HEK293T (cell line): ENCODE data around the gene SPP1.

Experiments used
- ARNT ChIP-seq: fragments of 450-650 bp; IDR thresholded peaks from 2 replicates; pipeline ENCODE4 v1.6.1; 2017; ENCODE audit warnings: mild to moderate bottlenecking
- ELF4 ChIP-seq: fragments of 450-650 bp; IDR thresholded peaks from 2 replicates; pipeline ENCODE4 v1.6.1; 2017; ENCODE audit warnings: antibody characterized with exemption
- FOXA1 ChIP-seq: fragments of 450-650 bp; IDR thresholded peaks from 2 replicates; pipeline ENCODE4 v1.6.1; 2016; ENCODE audit warnings: mild to moderate bottlenecking
- FOXK2 ChIP-seq: fragments of 450-650 bp; IDR thresholded peaks from 2 replicates; pipeline ENCODE4 v1.6.1; 2016; ENCODE audit warnings: mild to moderate bottlenecking
- FOXM1 ChIP-seq: fragments of 450-650 bp; IDR thresholded peaks from 2 replicates; pipeline ENCODE4 v1.6.1; 2017; ENCODE audit warnings: mild to moderate bottlenecking, borderline replicate concordance
- HDGF ChIP-seq: fragments of 450-650 bp; IDR thresholded peaks from 2 replicates; pipeline ENCODE4 v1.6.1; 2017; ENCODE audit warnings: antibody characterized with exemption, borderline replicate concordance
- PKNOX1 ChIP-seq: fragments of 450-650 bp; IDR thresholded peaks from 2 replicates; pipeline ENCODE4 v1.6.1; 2016
- SP1 ChIP-seq: fragments of 450-650 bp; IDR thresholded peaks from 2 replicates; pipeline ENCODE4 v1.6.1; 2017
- TARDBP ChIP-seq: fragments of 450-650 bp; IDR thresholded peaks from 2 replicates; pipeline ENCODE4 v1.6.1; 2016
- ZNF384 ChIP-seq: fragments of 450-650 bp; IDR thresholded peaks from 2 replicates; pipeline ENCODE4 v1.6.1; 2016

- TF ChIP-seq TARDBP: no peak
- TF ChIP-seq SP1: no peak
- TF ChIP-seq FOXA1: no peak
- TF ChIP-seq PKNOX1: no peak
- no peak for TF ChIP-seq FOXM1
- TF ChIP-seq FOXK2: no peak
- no peak for TF ChIP-seq ELF4
- no peak for TF ChIP-seq ARNT
- TF ChIP-seq HDGF: no peak
- TF ChIP-seq ZNF384: no peak
These were observed 7.0 kb downstream of the SPP1 start for GRCh38 chr4:87982446-87983010.
